Fibroblast of mammary gland (primary cell): ENCODE measurements around the gene SLC26A8.
A peak's percentile ranks its signal among the peaks of the same experiment; 100 is the strongest.
"Not testable (repeated sequence)": the region's sequence is repeated elsewhere in the genome, so short reads cannot be mapped to it uniquely, and the experiment has no call there.

Source experiments
- DNase-seq: peaks from one replicate; pipeline ENCODE4 v3.0.0-alpha.2; 2010; ENCODE audit warnings: low read depth
- H3K4me3 ChIP-seq: 2 replicates; pipeline ENCODE4 v1.5.1; 2011; ENCODE audit warnings: low read depth, mild to moderate bottlenecking, low read length, moderate library complexity; ENCODE audit not compliant: control insufficient read depth
- TF ChIP-seq, protein P1 (sequence below): conservative IDR thresholded peaks from 2 replicates; pipeline ENCODE4 v1.5.1; 2011; ENCODE audit warnings: low read depth, low read length, inconsistent platforms; ENCODE audit not compliant: control insufficient read depth, insufficient read depth

SLC26A8 gene

DNA sequence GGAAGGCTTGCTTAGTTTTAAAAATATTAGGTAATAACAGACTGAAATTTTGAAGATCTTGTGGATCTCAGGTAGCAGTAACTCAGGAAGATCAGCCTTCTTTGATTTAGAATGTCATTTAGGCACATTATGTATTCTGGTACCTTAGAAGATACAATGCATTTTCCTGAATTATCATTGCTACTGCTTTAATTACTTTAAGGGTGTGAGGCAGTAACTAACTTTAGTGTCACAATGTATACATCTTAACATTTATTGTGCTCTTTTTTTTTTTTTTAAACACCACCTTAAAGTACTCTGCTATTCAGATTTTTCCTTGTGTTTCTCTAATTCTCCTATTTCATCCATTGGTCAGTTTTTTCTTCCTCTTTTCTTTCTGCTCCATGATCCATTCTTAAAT lies 16.5 kb upstream of the SLC26A8 start:
- DNase-seq = no peak
- TF ChIP-seq, protein P1, sequence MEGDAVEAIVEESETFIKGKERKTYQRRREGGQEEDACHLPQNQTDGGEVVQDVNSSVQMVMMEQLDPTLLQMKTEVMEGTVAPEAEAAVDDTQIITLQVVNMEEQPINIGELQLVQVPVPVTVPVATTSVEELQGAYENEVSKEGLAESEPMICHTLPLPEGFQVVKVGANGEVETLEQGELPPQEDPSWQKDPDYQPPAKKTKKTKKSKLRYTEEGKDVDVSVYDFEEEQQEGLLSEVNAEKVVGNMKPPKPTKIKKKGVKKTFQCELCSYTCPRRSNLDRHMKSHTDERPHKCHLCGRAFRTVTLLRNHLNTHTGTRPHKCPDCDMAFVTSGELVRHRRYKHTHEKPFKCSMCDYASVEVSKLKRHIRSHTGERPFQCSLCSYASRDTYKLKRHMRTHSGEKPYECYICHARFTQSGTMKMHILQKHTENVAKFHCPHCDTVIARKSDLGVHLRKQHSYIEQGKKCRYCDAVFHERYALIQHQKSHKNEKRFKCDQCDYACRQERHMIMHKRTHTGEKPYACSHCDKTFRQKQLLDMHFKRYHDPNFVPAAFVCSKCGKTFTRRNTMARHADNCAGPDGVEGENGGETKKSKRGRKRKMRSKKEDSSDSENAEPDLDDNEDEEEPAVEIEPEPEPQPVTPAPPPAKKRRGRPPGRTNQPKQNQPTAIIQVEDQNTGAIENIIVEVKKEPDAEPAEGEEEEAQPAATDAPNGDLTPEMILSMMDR = no peak
- no peak overlapping the region for H3K4me3 ChIP-seq

DNA sequence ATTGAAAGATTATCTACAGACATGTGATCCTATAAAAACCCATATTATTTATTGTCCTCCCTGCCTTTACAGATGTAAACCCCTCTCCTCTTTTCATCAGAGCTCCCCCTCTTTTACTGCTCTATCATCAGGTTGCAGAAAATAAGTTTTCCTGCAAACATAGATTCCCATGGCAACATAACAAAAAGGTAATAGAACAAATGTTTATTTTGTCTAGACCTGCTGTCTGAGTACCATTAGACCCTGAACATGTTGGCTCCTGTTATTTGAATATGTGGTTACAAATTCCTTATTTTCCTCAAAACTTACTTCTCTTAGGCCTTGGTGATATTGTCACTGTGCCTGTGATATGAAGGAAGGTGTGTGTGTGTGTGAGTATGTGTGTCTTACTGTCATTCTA lies 14.7 kb upstream of the SLC26A8 start:
- no peak overlapping the region for H3K4me3 ChIP-seq
- DNase-seq = no peak
- TF ChIP-seq, protein P1 = no peak

DNA sequence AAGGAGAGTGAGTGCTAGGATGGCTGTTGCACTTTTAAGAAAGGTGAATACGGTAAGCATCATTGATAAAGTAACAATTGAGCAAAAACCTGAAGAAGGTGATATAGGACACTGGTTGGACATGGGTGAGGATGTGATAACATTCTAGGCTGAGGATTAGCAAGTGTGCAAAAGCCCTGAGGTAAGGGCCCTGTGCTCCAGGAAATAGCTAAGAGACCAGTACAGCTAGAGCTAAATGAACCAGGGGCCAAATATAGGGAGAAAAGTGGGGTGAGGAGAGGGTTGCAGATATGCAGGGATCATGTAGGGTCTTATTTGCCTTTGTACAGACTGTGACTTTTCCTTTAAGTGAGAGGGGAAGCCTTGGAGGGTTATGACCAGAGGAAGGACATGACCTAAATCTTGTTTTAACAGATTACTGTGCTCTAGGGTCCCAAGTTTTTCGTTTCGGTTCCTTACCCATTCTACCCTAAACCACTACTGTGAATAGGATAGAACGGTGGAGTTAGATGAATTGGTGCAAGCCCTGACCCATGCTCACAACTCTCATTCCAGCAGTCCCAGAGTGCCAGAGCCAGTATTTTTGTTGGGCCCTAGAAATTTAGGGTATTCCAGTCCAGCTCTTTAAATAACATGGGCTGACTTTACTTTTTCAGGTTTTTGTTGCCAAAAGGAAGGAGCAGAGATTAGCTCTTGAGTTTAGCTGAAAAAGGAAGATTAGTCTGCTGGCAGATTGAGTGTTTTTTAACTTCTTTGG lies 13.9 kb upstream of the SLC26A8 start:
- TF ChIP-seq, protein P1 = no peak
- no peak for DNase-seq
- no peak overlapping the region for H3K4me3 ChIP-seq

DNA sequence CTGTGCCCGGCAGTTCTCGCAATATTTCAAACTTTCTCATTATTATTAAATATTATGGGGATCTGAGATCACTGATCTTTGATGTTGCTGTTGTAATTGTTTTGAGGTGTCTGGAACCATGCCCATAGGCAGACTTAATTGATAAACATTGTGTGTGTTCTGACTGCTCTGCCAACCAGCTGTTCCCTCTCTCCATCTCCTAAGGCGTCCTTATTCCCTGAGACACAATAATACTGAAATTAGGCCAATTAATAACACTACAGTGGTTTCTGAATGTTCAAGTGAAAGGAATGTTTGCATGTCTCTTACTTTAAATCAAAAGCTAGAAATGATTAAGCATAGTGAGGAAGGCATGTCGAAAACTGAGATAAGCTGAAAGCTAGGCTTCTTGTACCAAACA lies 10.8 kb upstream of the SLC26A8 start:
- DNase-seq = peak; percentile 17
- no peak overlapping the region for H3K4me3 ChIP-seq
- TF ChIP-seq, protein P1 = no peak

DNA sequence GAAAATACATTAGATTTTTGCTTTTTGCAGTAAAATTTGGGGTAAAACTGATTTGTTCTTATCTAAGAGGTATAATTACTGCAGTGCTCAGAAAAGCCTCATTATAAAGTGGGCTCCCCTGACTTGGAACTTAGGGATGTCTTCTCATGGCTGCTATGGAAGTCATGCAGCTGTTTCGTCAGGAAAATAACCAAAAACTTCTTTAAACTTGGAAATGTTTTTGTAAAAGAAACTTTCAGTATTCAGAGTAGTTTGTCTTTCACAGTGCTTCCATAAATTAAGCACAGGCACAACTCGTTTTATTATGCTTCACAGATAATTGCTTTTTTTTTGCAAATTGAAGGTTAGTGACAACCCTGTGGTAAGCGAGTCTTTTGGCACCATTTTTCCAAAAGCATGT lies 10.0 kb upstream of the SLC26A8 start:
- no peak overlapping the region for H3K4me3 ChIP-seq
- TF ChIP-seq, protein P1 = no peak

DNA sequence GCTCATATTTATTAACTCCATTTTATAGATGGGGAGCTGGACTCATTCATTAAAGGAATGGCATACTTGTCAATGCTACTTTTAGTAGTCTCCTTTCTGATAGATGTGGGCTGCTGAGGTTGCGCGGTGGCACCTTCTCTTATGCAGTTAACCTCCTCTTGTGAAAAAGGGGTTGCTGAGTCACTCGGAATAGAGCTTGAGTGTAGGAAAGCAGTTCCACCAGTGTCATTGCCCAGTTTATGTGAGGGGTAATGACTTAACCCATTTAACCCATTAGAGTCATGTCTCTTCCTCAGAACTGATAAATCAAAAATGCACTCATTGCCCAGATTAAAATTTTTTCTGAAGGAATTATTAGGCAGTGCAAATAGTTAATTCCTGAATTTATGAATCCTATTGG lies 9.5 kb upstream of the SLC26A8 start:
- DNase-seq = peak; percentile 52
- TF ChIP-seq, protein P1 = no peak
- no peak overlapping the region for H3K4me3 ChIP-seq

More for the DNA sequence above, 10.0 kb upstream of the SLC26A8 start:
- DNase-seq = no peak

DNA sequence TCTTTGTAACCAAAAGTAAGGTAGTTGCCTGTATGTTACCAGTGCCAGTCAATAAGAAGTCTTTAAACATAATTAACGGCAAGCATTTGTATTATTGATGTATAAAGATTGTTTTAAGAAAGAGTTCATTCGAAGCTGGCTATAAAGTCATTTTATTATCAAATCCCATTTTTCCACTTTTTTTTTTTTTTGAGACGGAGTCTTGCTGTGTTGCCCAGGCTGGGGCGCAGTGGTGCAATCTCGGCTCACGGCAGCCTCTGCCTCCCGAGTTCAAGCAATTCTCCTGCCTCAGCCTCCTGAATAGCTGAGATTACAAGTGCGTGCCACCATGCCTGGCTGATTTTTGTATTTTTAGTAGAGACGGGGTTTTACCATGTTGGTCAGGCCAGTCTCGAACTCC lies 8.7 kb upstream of the SLC26A8 start:
- not testable (repeated sequence) for H3K4me3 ChIP-seq, DNase-seq
